H1 (cell line): ENCODE measurements around the gene FIP1L1. TPM values are rescaled to one million over a fixed set of nuclear protein-coding genes. Genes with fewer than 3 reads are reported as not detected.

Experiments
- CTCF ChIA-PET: fragments of 300-600 bp; sonication (Branson Sonifier 250); formaldehyde crosslinking; loops from one replicate; lab custom pipeline; 2021; ENCODE audit not compliant: partially characterized antibody; lab: Charles Lee
- POLR2A ChIA-PET: fragments of 300-600 bp; sonication (Branson Sonifier 250); formaldehyde crosslinking; loops from one replicate; lab custom pipeline; 2021; ENCODE audit warnings: inconsistent platforms; ENCODE audit not compliant: partially characterized antibody; lab: Charles Lee
- DNase-seq, 2 experiments: peaks; one replicate each; pipeline versions ENCODE4 v3.0.0 to v3.0.0-alpha.2; 2010 to 2022; ENCODE audit warnings: low spot score in 2 of 2, low read depth in 1 of 2, mixed read lengths in 1 of 2
- FAIRE-seq: peaks from 2 replicates; lab custom pipeline; 2011; peaks lifted over from hg19 to GRCh38; lab: Jason Lieb, UNC
- H2AFZ ChIP-seq: 2 replicates; pipeline ENCODE4 v1.8.1; 2012; ENCODE audit warnings: low read length, inconsistent platforms
- H2AK5ac ChIP-seq: 2 replicates; pipeline ENCODE4 v1.6.1; 2013; ENCODE audit warnings: low read depth, low read length
- H2BK120ac ChIP-seq: replicated peaks from 2 replicates; pipeline ENCODE3; 2013; ENCODE audit warnings: low read depth, low read length, inconsistent platforms
- H2BK12ac ChIP-seq: 2 replicates; pipeline ENCODE4 v1.6.1; 2013; ENCODE audit warnings: low read depth, low read length
- H2BK15ac ChIP-seq: 2 replicates; pipeline ENCODE4 v1.6.1; 2013; ENCODE audit warnings: low read length
- H2BK20ac ChIP-seq: 2 replicates; pipeline ENCODE4 v1.6.1; 2013; ENCODE audit warnings: low read length
- H2BK5ac ChIP-seq: 2 replicates; pipeline ENCODE4 v1.6.1; 2013; ENCODE audit warnings: low read depth, low read length
- H3K14ac ChIP-seq: 2 replicates; pipeline ENCODE4 v1.6.1; 2013; ENCODE audit warnings: inconsistent platforms; ENCODE audit not compliant: insufficient read length
- H3K18ac ChIP-seq: 2 replicates; pipeline ENCODE4 v1.6.1; 2013; ENCODE audit warnings: low read length; ENCODE audit errors: extremely low read depth
- H3K23ac ChIP-seq: 2 replicates; pipeline ENCODE4 v1.6.1; 2013; ENCODE audit warnings: inconsistent platforms; ENCODE audit not compliant: insufficient read length
- H3K23me2 ChIP-seq: 2 replicates; pipeline ENCODE4 v1.6.1; 2013; ENCODE audit warnings: low read depth, low read length
- H3K27ac ChIP-seq: 2 replicates; pipeline ENCODE4 v1.6.1; 2011; ENCODE audit warnings: low read depth, low read length, inconsistent platforms
- H3K27me3 ChIP-seq, 4 experiments: replicated peaks in 1 of 4; 1 replicate in 1 of 4; 2 replicates in 3 of 4; pipeline versions ENCODE4 v1.6.1 to v1.8.1; 2011 to 2013; ENCODE audit warnings: low read length in 3 of 4, mild to moderate bottlenecking in 3 of 4, inconsistent platforms in 2 of 4, mixed read lengths in 2 of 4, moderate library complexity in 1 of 4; ENCODE audit not compliant: control insufficient read depth in 3 of 4, insufficient read depth in 3 of 4; ENCODE audit errors: extremely low read depth in 1 of 4
- H3K36me3 ChIP-seq, 4 experiments: 2 replicates each; pipeline versions ENCODE4 v1.6.1 to v1.8.1; 2011 to 2013; ENCODE audit warnings: mild to moderate bottlenecking in 4 of 4, low read length in 3 of 4, moderate library complexity in 2 of 4, control low read depth in 1 of 4, inconsistent platforms in 1 of 4; ENCODE audit not compliant: insufficient read depth in 4 of 4, control insufficient read depth in 2 of 4
- H3K4ac ChIP-seq: replicated peaks from 2 replicates; pipeline ENCODE3; 2013; ENCODE audit warnings: low read length, low read depth, mixed read lengths, inconsistent platforms; ENCODE audit not compliant: insufficient read length
- H3K4me1 ChIP-seq, 4 experiments: replicated peaks in 1 of 4; 1 replicate in 1 of 4; 2 replicates in 3 of 4; pipeline versions ENCODE4 v1.6.1 to v1.8.1; 2011 to 2013; ENCODE audit warnings: low read length in 3 of 4, inconsistent platforms in 2 of 4, mixed read lengths in 1 of 4; ENCODE audit not compliant: insufficient read depth in 4 of 4, control insufficient read depth in 3 of 4
- H3K4me2 ChIP-seq, 2 experiments: 2 replicates each; pipeline versions ENCODE4 v1.6.1 to v1.8.1; 2011 to 2013; ENCODE audit warnings: low read depth in 2 of 2, low read length in 2 of 2, control low read depth in 1 of 2, inconsistent platforms in 1 of 2, mild to moderate bottlenecking in 1 of 2; ENCODE audit not compliant: insufficient read depth in 1 of 2
- H3K4me3 ChIP-seq, 4 experiments: fragments of 200-600, 300-600 bp in 1 of 4; sonication (generic), shearing (Covaris generic), sonication (Bioruptor Twin) in 1 of 4; 2 replicates each; pipeline versions ENCODE4 v1.5.1 to v1.8.1; 2011 to 2016; ENCODE audit warnings: low read length in 4 of 4, low read depth in 3 of 4, control low read depth in 2 of 4, inconsistent platforms in 2 of 4, mild to moderate bottlenecking in 2 of 4, mixed read lengths in 1 of 4, moderate library complexity in 1 of 4; ENCODE audit not compliant: insufficient read depth in 2 of 4; ENCODE audit errors: extremely low read depth in 1 of 4
- H3K56ac ChIP-seq: replicated peaks from 2 replicates; pipeline ENCODE3; 2013; ENCODE audit warnings: low read depth, mild to moderate bottlenecking, mixed read lengths, low read length, inconsistent platforms; ENCODE audit not compliant: insufficient read length
- H3K79me1 ChIP-seq: 2 replicates; pipeline ENCODE4 v1.6.1; 2013; ENCODE audit warnings: low read depth, low read length, control low read depth
- H3K79me2 ChIP-seq, 2 experiments: 2 replicates each; pipeline versions ENCODE4 v1.6.1 to v1.8.1; 2012 to 2013; ENCODE audit warnings: low read length in 2 of 2, mild to moderate bottlenecking in 2 of 2, inconsistent platforms in 1 of 2; ENCODE audit not compliant: insufficient read depth in 2 of 2, control insufficient read depth in 1 of 2
- H3K9ac ChIP-seq, 4 experiments: replicated peaks in 1 of 4; 1 replicate in 1 of 4; 2 replicates in 3 of 4; pipeline versions ENCODE4 v1.6.1 to v1.8.1; 2011 to 2013; ENCODE audit warnings: low read depth in 3 of 4, low read length in 3 of 4, control low read depth in 2 of 4, mild to moderate bottlenecking in 2 of 4, moderate library complexity in 2 of 4, inconsistent platforms in 1 of 4; ENCODE audit errors: extremely low read depth in 1 of 4
- H3K9me3 ChIP-seq, 2 experiments: 2 replicates each; pipeline versions ENCODE4 v1.6.1 to v1.8.1; 2012 to 2013; ENCODE audit warnings: mild to moderate bottlenecking in 2 of 2, moderate library complexity in 2 of 2, control low read depth in 1 of 2, inconsistent platforms in 1 of 2, low read depth in 1 of 2, low read length in 1 of 2, mixed read lengths in 1 of 2; ENCODE audit not compliant: insufficient read depth in 2 of 2
- H4K20me1 ChIP-seq, 2 experiments: replicated peaks in 1 of 2; 2 replicates each; pipeline versions ENCODE3 to v1.8.1; 2011 to 2013; ENCODE audit warnings: inconsistent platforms in 2 of 2, low read length in 2 of 2, mild to moderate bottlenecking in 1 of 2; ENCODE audit not compliant: insufficient read depth in 2 of 2, control insufficient read depth in 1 of 2
- H4K5ac ChIP-seq: 2 replicates; pipeline ENCODE4 v1.6.1; 2013; ENCODE audit warnings: low read length, low read depth, mixed read lengths, inconsistent platforms; ENCODE audit not compliant: insufficient read length
- H4K8ac ChIP-seq: 2 replicates; pipeline ENCODE4 v1.8.0; 2013; ENCODE audit warnings: mild to moderate bottlenecking, moderate library complexity, low read length, inconsistent platforms; ENCODE audit not compliant: insufficient read depth; ENCODE audit errors: extremely low read depth
- H4K91ac ChIP-seq: replicated peaks from 2 replicates; pipeline ENCODE3; 2013; ENCODE audit warnings: low read length, mixed read lengths, inconsistent platforms; ENCODE audit not compliant: insufficient read length
- ATF2 ChIP-seq: IDR thresholded peaks from 2 replicates; pipeline ENCODE4 v1.6.1; 2012; ENCODE audit warnings: low read length, inconsistent platforms
- CREB1 ChIP-seq: IDR thresholded peaks from 2 replicates; pipeline ENCODE4 v1.6.1; 2012; ENCODE audit warnings: inconsistent platforms
- CTBP2 ChIP-seq: IDR thresholded peaks from 2 replicates; pipeline ENCODE4 v1.7.0; 2011; ENCODE audit warnings: borderline replicate concordance, mild to moderate bottlenecking, moderate library complexity, mixed read lengths, low read length; ENCODE audit not compliant: insufficient read depth, insufficient read length
- MAX ChIP-seq: IDR thresholded peaks from 2 replicates; pipeline ENCODE4 v1.6.1; 2012; ENCODE audit warnings: inconsistent platforms
- POLR2AphosphoS5 ChIP-seq: IDR thresholded peaks from 2 replicates; pipeline ENCODE4 v1.6.1; 2011; ENCODE audit warnings: low read depth, low read length
- RAD21 ChIP-seq, 2 experiments: IDR thresholded peaks in 1 of 2; conservative IDR thresholded peaks in 1 of 2; 2 replicates each; pipeline ENCODE4 v1.6.1; 2011; ENCODE audit warnings: low read depth in 2 of 2, low read length in 2 of 2, improper control_type of control experiment in 1 of 2, inconsistent platforms in 1 of 2, mild to moderate bottlenecking in 1 of 2, moderate library complexity in 1 of 2
- RNF2 ChIP-seq: fragments of 200-900, 300-1000 bp; sonication (generic); IDR thresholded peaks from 2 replicates; pipeline ENCODE4 v1.7.1; 2016; ENCODE audit warnings: borderline replicate concordance, low read depth, mild to moderate bottlenecking, antibody characterized with exemption, low read length; ENCODE audit not compliant: poor library complexity, severe bottlenecking; ENCODE audit errors: missing control alignments
- SIX5 ChIP-seq: IDR thresholded peaks from 2 replicates; pipeline ENCODE4 v1.6.1; 2011; ENCODE audit warnings: mild to moderate bottlenecking, low read depth, low read length
- TBP ChIP-seq: IDR thresholded peaks from 2 replicates; pipeline ENCODE4 v1.6.1; 2011; ENCODE audit warnings: low read depth, low read length, improper control_type of control experiment
- USF2 ChIP-seq: IDR thresholded peaks from 2 replicates; pipeline ENCODE4 v1.6.1; 2011; ENCODE audit warnings: low read length, improper control_type of control experiment
- WGBS, 2 experiments: shearing (Covaris generic) in 1 of 2; methylation state at CpG; one replicate each; pipeline versions ENCODE4 v1.1.6 to v1.1.7; 2013 to 2015; ENCODE audit warnings: low lambda C conversion rate in 2 of 2, mixed read lengths in 2 of 2, inconsistent platforms in 1 of 2, low coverage in 1 of 2, missing lambda C conversion rate in 1 of 2; ENCODE audit not compliant: insufficient replicate concordance in 2 of 2, insufficient coverage in 1 of 2, insufficient read length in 1 of 2; ENCODE audit errors: extremely low coverage in 1 of 2, missing lambda C conversion rate in 1 of 2; 5-methylcytosine and 5-hydroxymethylcytosine counted together
- polyA plus RNA-seq, 7 experiments: library from polyadenylated mRNA; depleted of rRNA in 3 of 7; stranded (reverse) in 5 of 7; unstranded in 2 of 7; fragments of >200 nt in 5 of 7; fragments of 200-250 nt in 2 of 7; gene quantifications; 1 replicate in 5 of 7; 2 replicates in 1 of 7; 4 replicates in 1 of 7; pipeline versions ENCODE4 v1.2.1 to v1.2.3, GENCODE V29; 2011 to 2013; ENCODE audit warnings: missing spikeins in 2 of 7, mixed read lengths in 2 of 7
- total RNA-seq: library from RNA; stranded (reverse); fragmentation: NEBNext Ultra II Directional; extraction: Animal tissue kit (Norgen Biotek cat#: 25700); gene quantifications from 2 replicates; pipeline ENCODE4 v1.2.1, GENCODE V29; 2021

Gene FIP1L1
- total and polyA plus RNA-seq, 2 of the 8 experiments (the other 6 are each of a cell fraction or from before 2014, with no cell fraction given) = 19.5 to 53.7 TPM

GRCh38 chr4:53453385-53453784, 75.9 kb downstream of the FIP1L1 start:
- WGBS, 2 experiments = 90% methylated on average over 2 of the region's 2 CpGs; no CpG with 5 or more reads in 1 of the 2 experiments
- Histone ChIP-seq H3K18ac (no peak overlapping the region), H4K8ac (no peak overlapping the region), H3K79me1 (no peaks in the 10 kb centered on the region), H3K4me3 (no peak overlapping the region), H3K9me3 (no peaks in the 10 kb centered on the region), H4K20me1 (no peaks in the 10 kb centered on the region), H3K4me2 (no peak overlapping the region), H3K23me2 (no peaks in the 10 kb centered on the region), H2BK5ac (no peak overlapping the region), H2AFZ (no peak overlapping the region), H3K27me3 (no peaks in the 10 kb centered on the region), H3K9ac (no peak overlapping the region), H2BK20ac (no peak overlapping the region), H4K91ac (no peak overlapping the region), H3K4me1 (no peaks in the 10 kb centered on the region), H3K23ac (no peak overlapping the region), H3K14ac (no peak overlapping the region), H2BK15ac (no peak overlapping the region), H3K56ac (no peak overlapping the region), H3K27ac (no peak overlapping the region), H3K79me2 (peaks cover 0 to 4% of the 10 kb centered on the region in 2 experiments; a peak in 1 of 4 replicates), H3K4ac (no peak overlapping the region), H2BK12ac (no peak overlapping the region), H2BK120ac (no peak overlapping the region), H3K36me3 (peaks cover 0 to 31% (median 8%) of the 10 kb centered on the region in 4 experiments; a peak in 6 of 8 replicates), H2AK5ac (no peak overlapping the region), H4K5ac (no peak overlapping the region)
- no peak for FAIRE-seq
- DNase-seq = no peak
- ChIA-PET CTCF (interaction anchor here (1.3 kb wide), 1 partner anchor 781 kb away, joined by 3 read pairs; no protein-coding TSS in a partner anchor), POLR2A (no interaction called here)
- TF ChIP-seq CREB1 (no peak), RNF2 (no peak), RAD21 (IDR thresholded peaks at IDR 0.05 in 1 of 2, conservative IDR thresholded peaks at IDR 0.05 in 1 of 2; ENCODE audit: low read depth in 2 of 2, low read length in 2 of 2) (no peak), TBP (no peak), SIX5 (no peak), USF2 (no peak), ATF2 (no peak), POLR2AphosphoS5 (no peak), MAX (no peak), CTBP2 (no peak)
